Naive B cell (primary cell): ENCODE data around the gene TXNDC17. TPM values are rescaled to one million over a fixed set of nuclear protein-coding genes. Genes with fewer than 3 reads are reported as not detected.

Experiments
- ATAC-seq, 2 donors: fragments of 150-1000 bp; cut with Tn5 transposase; 2 replicates each; pipeline ENCODE4 v1.10.0; 2021; ENCODE audit warnings: low read depth in 2 of 2, mild to moderate bottlenecking in 2 of 2, moderate library complexity in 2 of 2
- DNase-seq: peaks from one replicate; pipeline ENCODE4 v3.0.0; 2022
- H3K27ac Mint-ChIP-seq, 6 donors: one replicate each; pipeline ENCODE4 v1.8.0; 2020 to 2022; ENCODE audit warnings: mild to moderate bottlenecking in 6 of 6, mixed read lengths in 6 of 6, moderate library complexity in 5 of 6, inconsistent platforms in 2 of 6
- H3K27me3 Mint-ChIP-seq, 3 donors: one replicate each; pipeline ENCODE4 v1.8.0; 2021 to 2022; ENCODE audit warnings: mixed read lengths in 3 of 3, mild to moderate bottlenecking in 1 of 3
- H3K36me3 Mint-ChIP-seq, 2 donors: one replicate each; pipeline ENCODE4 v1.8.0; 2020 to 2022; ENCODE audit warnings: mixed read lengths in 2 of 2, inconsistent platforms in 1 of 2, mild to moderate bottlenecking in 1 of 2
- H3K4me1 Mint-ChIP-seq, 3 donors: one replicate each; pipeline ENCODE4 v1.8.0; 2020 to 2022; ENCODE audit warnings: mixed read lengths in 3 of 3, inconsistent platforms in 1 of 3, mild to moderate bottlenecking in 1 of 3, moderate library complexity in 1 of 3
- H3K4me3 Mint-ChIP-seq, 8 donors: one replicate each; pipeline ENCODE4 v1.8.0; 2020 to 2022; ENCODE audit warnings: mild to moderate bottlenecking in 8 of 8, mixed read lengths in 8 of 8, moderate library complexity in 8 of 8, inconsistent platforms in 2 of 8
- H3K9me3 Mint-ChIP-seq, 7 donors: one replicate each; pipeline ENCODE4 v1.8.0; 2020 to 2022; ENCODE audit warnings: mixed read lengths in 7 of 7, mild to moderate bottlenecking in 5 of 7, inconsistent platforms in 2 of 7, moderate library complexity in 1 of 7
- polyA plus RNA-seq, 6 donors: library from polyadenylated mRNA; unstranded; fragments of 300-500 nt; fragmentation: Illumina TruSeq; gene quantifications; one replicate each; pipeline ENCODE4 v1.2.3, GENCODE V29; 2021; ENCODE audit warnings: low read depth in 6 of 6

Gene TXNDC17
- polyA plus RNA-seq, 6 donors from 2014 or later = 57.8 to 85.5 (median 64.4) TPM

- ATAC-seq (no peak), DNase-seq (no peak)
- H3K4me1 Mint-ChIP-seq = no peaks in the 10 kb centered on the region
These were observed 30.8 kb upstream of the TXNDC17 start for GRCh38 chr17:6610011-6610410.

GRCh38 chr17:6611231-6611630 is 29.6 kb upstream of the TXNDC17 start:
- no peaks in the 10 kb centered on the region for H3K9me3 Mint-ChIP-seq
- ATAC-seq (no peak), DNase-seq (no peak)
- H3K4me3 Mint-ChIP-seq = no peak overlapping the region
- H3K27ac Mint-ChIP-seq = no peak overlapping the region
- H3K4me1 Mint-ChIP-seq = no peaks in the 10 kb centered on the region
- no peaks in the 10 kb centered on the region for H3K27me3 Mint-ChIP-seq
- H3K36me3 Mint-ChIP-seq = peaks cover 25 to 34% of the 10 kb centered on the region in 2 donors

More at GRCh38 chr17:6610011-6610410, 30.8 kb upstream of the TXNDC17 start:
- H3K4me3 Mint-ChIP-seq = no peak overlapping the region
- no peak overlapping the region for H3K27ac Mint-ChIP-seq
- peaks cover 34% of the 10 kb centered on the region in 2 donors for H3K36me3 Mint-ChIP-seq
- no peaks in the 10 kb centered on the region for H3K27me3 Mint-ChIP-seq
- no peaks in the 10 kb centered on the region for H3K9me3 Mint-ChIP-seq

GRCh38 chr17:6623941-6624340 is 16.9 kb upstream of the TXNDC17 start:
- peaks cover 25 to 29% of the 10 kb centered on the region in 2 donors for H3K36me3 Mint-ChIP-seq
- no peaks in the 10 kb centered on the region for H3K27me3 Mint-ChIP-seq
- no peak overlapping the region for H3K4me3 Mint-ChIP-seq
- H3K9me3 Mint-ChIP-seq = no peaks in the 10 kb centered on the region
- H3K4me1 Mint-ChIP-seq = no peaks in the 10 kb centered on the region
- H3K27ac Mint-ChIP-seq = no peak overlapping the region
- DNase-seq (no peak), ATAC-seq (no peak)

GRCh38 chr17:6626616-6627015 is 14.2 kb upstream of the TXNDC17 start:
- DNase-seq (no peak), ATAC-seq (no peak)
- H3K27ac Mint-ChIP-seq = peak overlapping the region in 1 of 6 donors; percentile 34
- H3K9me3 Mint-ChIP-seq = no peaks in the 10 kb centered on the region
- peaks cover 0 to 8% (median 5%) of the 10 kb centered on the region in 3 donors for H3K4me1 Mint-ChIP-seq
- H3K36me3 Mint-ChIP-seq = peaks cover 26 to 34% of the 10 kb centered on the region in 2 donors
- no peaks in the 10 kb centered on the region for H3K27me3 Mint-ChIP-seq
- no peak overlapping the region for H3K4me3 Mint-ChIP-seq

- DNase-seq (no peak), ATAC-seq (no peak)
- Mint-ChIP-seq H3K36me3 (peaks cover 26 to 37% of the 10 kb centered on the region in 2 donors), H3K27ac (peak overlapping the region in 1 of 6 donors; percentile 24), H3K4me1 (peaks cover 0 to 8% (median 5%) of the 10 kb centered on the region in 3 donors), H3K4me3 (peak overlapping the region in 1 of 8 donors; percentile 3), H3K9me3 (no peaks in the 10 kb centered on the region), H3K27me3 (no peaks in the 10 kb centered on the region)
These were observed 13.8 kb upstream of the TXNDC17 start for GRCh38 chr17:6627019-6627418.

- Mint-ChIP-seq H3K36me3 (peaks cover 43 to 63% of the 10 kb centered on the region in 2 donors), H3K9me3 (peaks cover 0 to 2% (median 0%) of the 10 kb centered on the region in 7 donors), H3K4me1 (peaks cover 0 to 8% (median 5%) of the 10 kb centered on the region in 3 donors), H3K27ac (no peak overlapping the region), H3K4me3 (no peak overlapping the region), H3K27me3 (no peaks in the 10 kb centered on the region)
- no peak for ATAC-seq
- DNase-seq = no peak
These were observed 10.5 kb upstream of the TXNDC17 start for GRCh38 chr17:6630390-6630789.

GRCh38 chr17:6632530-6632929 is 8.3 kb upstream of the TXNDC17 start:
- Mint-ChIP-seq H3K4me3 (no peak overlapping the region), H3K36me3 (peaks cover 33 to 54% of the 10 kb centered on the region in 2 donors), H3K4me1 (peaks cover 1 to 19% (median 12%) of the 10 kb centered on the region in 3 donors), H3K27me3 (no peaks in the 10 kb centered on the region), H3K9me3 (peaks cover 0 to 2% (median 0%) of the 10 kb centered on the region in 7 donors), H3K27ac (no peak overlapping the region)
- ATAC-seq = no peak
- no peak for DNase-seq

- Mint-ChIP-seq H3K4me3 (no peak overlapping the region), H3K36me3 (peaks cover 25 to 47% of the 10 kb centered on the region in 2 donors), H3K4me1 (peaks cover 5 to 26% (median 20%) of the 10 kb centered on the region in 3 donors), H3K9me3 (peaks cover 0 to 2% (median 0%) of the 10 kb centered on the region in 7 donors), H3K27me3 (no peaks in the 10 kb centered on the region), H3K27ac (no peak overlapping the region)
- no peak for DNase-seq
- ATAC-seq = no peak
These were observed 7.6 kb upstream of the TXNDC17 start for GRCh38 chr17:6633263-6633662.

GRCh38 chr17:6636105-6636504 is 4.8 kb upstream of the TXNDC17 start:
- peak overlapping the region in 2 of 8 donors; percentile 70 to 95 for H3K4me3 Mint-ChIP-seq
- H3K27me3 Mint-ChIP-seq = no peaks in the 10 kb centered on the region
- peaks cover 25 to 43% (median 43%) of the 10 kb centered on the region in 3 donors for H3K4me1 Mint-ChIP-seq
- peaks cover 0 to 2% (median 0%) of the 10 kb centered on the region in 7 donors for H3K9me3 Mint-ChIP-seq
- no peak for ATAC-seq
- H3K27ac Mint-ChIP-seq = peak overlapping the region in 2 of 6 donors; percentile 8 to 41
- no peak for DNase-seq
- peaks cover 18 to 34% of the 10 kb centered on the region in 2 donors for H3K36me3 Mint-ChIP-seq

- H3K36me3 Mint-ChIP-seq = peaks cover 18 to 27% of the 10 kb centered on the region in 2 donors
- H3K4me1 Mint-ChIP-seq = peaks cover 31 to 44% (median 43%) of the 10 kb centered on the region in 3 donors
- ATAC-seq (no peak), DNase-seq (no peak)
- H3K4me3 Mint-ChIP-seq = peak overlapping the region in 3 of 8 donors; percentile 49 to 95 (median 70)
- H3K9me3 Mint-ChIP-seq = peaks cover 0 to 2% (median 0%) of the 10 kb centered on the region in 7 donors
- H3K27ac Mint-ChIP-seq = peak overlapping the region in 5 of 6 donors; percentile 8 to 69 (median 41)
- no peaks in the 10 kb centered on the region for H3K27me3 Mint-ChIP-seq
These were observed 4.0 kb upstream of the TXNDC17 start for GRCh38 chr17:6636616-6637457.

- H3K9me3 Mint-ChIP-seq = peaks cover 0 to 2% (median 0%) of the 10 kb centered on the region in 7 donors
- peak overlapping the region in 3 of 8 donors; percentile 49 to 95 (median 56) for H3K4me3 Mint-ChIP-seq
- H3K4me1 Mint-ChIP-seq = peaks cover 32 to 44% (median 43%) of the 10 kb centered on the region in 3 donors
- H3K27me3 Mint-ChIP-seq = no peaks in the 10 kb centered on the region
- DNase-seq (no peak), ATAC-seq (no peak)
- peaks cover 18 to 21% of the 10 kb centered on the region in 2 donors for H3K36me3 Mint-ChIP-seq
- H3K27ac Mint-ChIP-seq = peak overlapping the region in 1 of 6 donors; percentile 71
These were observed 3.4 kb upstream of the TXNDC17 start for GRCh38 chr17:6637458-6637840.

GRCh38 chr17:6638046-6638908 is 2.6 kb upstream of the TXNDC17 start:
- ATAC-seq = no peak
- DNase-seq = no peak
- Mint-ChIP-seq H3K4me1 (peaks cover 34 to 44% (median 43%) of the 10 kb centered on the region in 3 donors), H3K27me3 (no peaks in the 10 kb centered on the region), H3K9me3 (peaks cover 0 to 2% (median 0%) of the 10 kb centered on the region in 7 donors), H3K36me3 (peaks cover 11 to 13% of the 10 kb centered on the region in 2 donors), H3K27ac (peak overlapping the region in 3 of 6 donors; percentile 76 to 89 (median 89)), H3K4me3 (peak overlapping the region; percentile 22 to 97 (median 95))

GRCh38 chr17:6639014-6639585 is 1.8 kb upstream of the TXNDC17 start:
- H3K36me3 Mint-ChIP-seq = peaks cover 5 to 7% of the 10 kb centered on the region in 2 donors
- H3K4me1 Mint-ChIP-seq = peaks cover 36 to 44% (median 43%) of the 10 kb centered on the region in 3 donors
- H3K4me3 Mint-ChIP-seq = peak overlapping the region; percentile 85 to 99 (median 96)
- H3K27me3 Mint-ChIP-seq = no peaks in the 10 kb centered on the region
- no peaks in the 10 kb centered on the region for H3K9me3 Mint-ChIP-seq
- ATAC-seq (no peak), DNase-seq (no peak)
- H3K27ac Mint-ChIP-seq = peak overlapping the region in 5 of 6 donors; percentile 49 to 100 (median 88)
